Muscle layer of duodenum (tissue), 2 donors: ENCODE data around the gene KPNA5.
A peak's percentile ranks its signal among the peaks of the same experiment; 100 is the strongest.
"Not testable (repeated sequence)": the region's sequence is repeated elsewhere in the genome, so short reads cannot be mapped to it uniquely, and the experiment has no call there.

Source experiments
- H3K27ac ChIP-seq: one replicate; pipeline ENCODE4 v1.7.0; 2013; ENCODE audit warnings: mild to moderate bottlenecking, low read length
- H3K27me3 ChIP-seq: one replicate; pipeline ENCODE4 v1.7.0; 2013; ENCODE audit warnings: low read depth, mild to moderate bottlenecking, control low read depth, low read length
- H3K36me3 ChIP-seq, 2 donors: one replicate each; pipeline ENCODE4 v1.7.0; 2013; ENCODE audit warnings: low read length in 2 of 2, control low read depth in 1 of 2, mild to moderate bottlenecking in 1 of 2; ENCODE audit not compliant: insufficient read depth in 2 of 2, control insufficient read depth in 1 of 2
- H3K4me1 ChIP-seq, 2 donors: one replicate each; pipeline ENCODE4 v1.7.0; 2013; ENCODE audit warnings: low read length in 2 of 2, mild to moderate bottlenecking in 2 of 2, control low read depth in 1 of 2, moderate library complexity in 1 of 2; ENCODE audit not compliant: insufficient read depth in 2 of 2, control insufficient read depth in 1 of 2
- H3K4me3 ChIP-seq, 2 donors: one replicate each; pipeline ENCODE4 v1.7.0; 2013; ENCODE audit warnings: low read length in 2 of 2, low read depth in 1 of 2, mild to moderate bottlenecking in 1 of 2
- H3K9me3 ChIP-seq, 2 donors: one replicate each; pipeline ENCODE4 v1.7.0; 2013; ENCODE audit warnings: low read length in 2 of 2, control low read depth in 1 of 2, mild to moderate bottlenecking in 1 of 2; ENCODE audit not compliant: control insufficient read depth in 1 of 2
- donor health status: healthy.

KPNA5 gene

DNA sequence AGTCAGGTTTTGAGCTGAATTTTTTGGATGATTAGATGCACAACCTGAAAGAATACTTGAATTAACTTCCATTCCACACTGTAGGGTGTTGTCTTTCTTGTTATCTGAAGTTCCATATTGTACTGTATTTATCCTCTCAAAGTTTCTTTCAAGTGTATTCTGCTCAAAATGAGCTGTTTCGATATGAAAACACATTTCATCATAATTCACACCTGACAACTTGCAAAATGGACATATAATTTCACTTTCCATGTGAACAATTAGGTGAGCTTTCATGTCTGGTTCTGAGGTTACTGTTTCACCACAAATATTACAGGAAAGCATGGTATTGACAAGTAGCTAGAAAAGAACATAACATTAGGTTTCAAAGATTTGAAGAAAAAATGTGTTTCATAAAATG, 14.1 kb upstream of the KPNA5 start:
- no peaks in the 10 kb centered on the region for H3K27me3 ChIP-seq
- no peaks in the 10 kb centered on the region for H3K36me3 ChIP-seq
- no peak overlapping the region for H3K27ac ChIP-seq
- peaks cover 14 to 21% of the 10 kb centered on the region in 2 donors for H3K4me1 ChIP-seq
- H3K4me3 ChIP-seq, result peak overlapping the region in 1 of 2 donors; percentile 23
- no peaks in the 10 kb centered on the region for H3K9me3 ChIP-seq

DNA sequence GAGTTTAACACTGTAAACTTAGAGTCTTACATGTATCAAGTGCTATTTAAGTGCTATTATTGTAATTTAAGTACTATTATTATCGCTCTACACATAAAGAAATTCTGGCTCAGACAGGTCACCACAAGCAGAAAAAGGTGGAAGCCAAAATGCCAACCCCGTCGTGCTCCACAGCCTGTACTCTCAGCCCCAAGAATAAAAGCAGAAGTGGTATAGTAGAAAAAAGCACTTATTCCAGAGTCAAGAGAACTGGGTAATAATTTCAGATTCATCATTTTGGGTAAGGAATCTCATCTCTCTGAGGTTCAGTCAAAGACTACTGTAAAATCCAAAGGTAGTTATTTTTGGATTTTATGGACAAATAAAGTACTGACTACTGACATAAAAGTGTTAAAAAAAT, 13.4 kb upstream of the KPNA5 start:
- Histone ChIP-seq H3K9me3 (no peaks in the 10 kb centered on the region), H3K27ac (peak overlapping the region; percentile 94), H3K27me3 (no peaks in the 10 kb centered on the region), H3K4me1 (peaks cover 14 to 21% of the 10 kb centered on the region in 2 donors), H3K36me3 (no peaks in the 10 kb centered on the region), H3K4me3 (peak overlapping the region; percentile 81 to 100)

DNA sequence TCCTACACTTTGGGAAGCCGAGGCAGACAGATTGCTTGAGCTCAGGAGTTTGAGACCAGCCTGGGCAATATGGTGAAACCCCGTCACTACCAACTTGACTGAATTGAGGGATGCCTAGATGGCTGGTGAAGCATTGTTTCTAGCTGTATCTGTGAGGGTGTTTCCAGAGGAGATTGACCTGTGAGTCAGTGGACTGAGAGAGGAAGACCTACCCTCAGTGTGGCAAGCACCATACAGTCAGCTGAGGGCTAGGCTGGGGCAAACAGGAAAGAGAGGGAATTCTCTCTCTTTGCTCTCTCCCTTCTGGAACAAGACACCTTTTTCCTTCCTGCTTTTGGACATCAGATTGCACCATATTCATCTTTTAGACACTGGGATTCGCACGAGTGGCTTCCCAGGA, 8.7 kb upstream of the KPNA5 start:
- Histone ChIP-seq H3K9me3 (no peaks in the 10 kb centered on the region), H3K27ac (no peak overlapping the region), H3K4me1 (peaks cover 0 to 5% of the 10 kb centered on the region in 2 donors), H3K4me3 (no peak overlapping the region), H3K36me3 (no peaks in the 10 kb centered on the region), H3K27me3 (no peaks in the 10 kb centered on the region)

DNA sequence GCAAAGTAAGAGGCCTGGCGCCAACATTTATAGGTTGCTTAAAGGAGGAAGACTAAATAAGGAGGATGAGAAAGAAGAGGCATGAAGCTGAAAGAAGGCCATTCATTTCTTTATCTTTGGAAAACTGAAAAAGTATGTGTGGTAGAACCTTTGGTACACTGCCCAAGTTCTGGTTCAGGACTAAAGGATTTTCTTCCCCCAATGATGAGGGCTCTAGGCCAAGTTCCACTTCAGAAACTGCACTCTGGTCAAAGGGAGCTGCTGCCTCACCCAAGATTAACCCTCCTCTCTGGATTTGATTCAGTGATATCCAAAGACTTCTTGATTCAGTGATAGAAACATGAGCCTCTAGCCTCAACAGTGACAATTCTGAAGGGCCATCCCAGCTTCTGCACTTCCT, 5.0 kb upstream of the KPNA5 start:
- no peaks in the 10 kb centered on the region for H3K4me1 ChIP-seq
- H3K36me3 ChIP-seq, result no peaks in the 10 kb centered on the region
- H3K9me3 ChIP-seq, result no peaks in the 10 kb centered on the region
- H3K27ac ChIP-seq, result no peak overlapping the region
- no peak overlapping the region for H3K4me3 ChIP-seq
- no peaks in the 10 kb centered on the region for H3K27me3 ChIP-seq

DNA sequence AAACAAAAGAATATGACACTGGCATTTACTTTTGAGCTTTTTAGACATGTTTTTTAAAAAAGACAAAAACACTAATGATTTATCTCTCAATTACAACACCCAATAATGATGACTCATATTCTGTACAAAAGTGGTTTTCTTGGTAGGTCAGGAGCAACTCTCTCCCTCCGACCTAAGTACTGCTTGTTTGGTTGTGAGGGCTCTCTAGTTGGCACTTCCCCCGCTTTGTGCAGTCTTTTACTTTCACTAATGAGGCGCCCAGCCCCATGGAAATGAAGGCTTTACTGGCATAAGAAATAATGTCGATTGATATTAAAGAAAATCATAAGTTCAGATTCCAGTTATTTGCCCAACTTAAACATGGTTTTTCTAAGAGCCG, 1.3 kb downstream of the KPNA5 start:
- Histone ChIP-seq H3K36me3 (no peaks in the 10 kb centered on the region), H3K9me3 (no peaks in the 10 kb centered on the region), H3K27me3 (no peaks in the 10 kb centered on the region), H3K4me3 (peak overlapping the region; percentile 48 to 73), H3K4me1 (peaks cover 0 to 11% of the 10 kb centered on the region in 2 donors), H3K27ac (no peak overlapping the region)

DNA sequence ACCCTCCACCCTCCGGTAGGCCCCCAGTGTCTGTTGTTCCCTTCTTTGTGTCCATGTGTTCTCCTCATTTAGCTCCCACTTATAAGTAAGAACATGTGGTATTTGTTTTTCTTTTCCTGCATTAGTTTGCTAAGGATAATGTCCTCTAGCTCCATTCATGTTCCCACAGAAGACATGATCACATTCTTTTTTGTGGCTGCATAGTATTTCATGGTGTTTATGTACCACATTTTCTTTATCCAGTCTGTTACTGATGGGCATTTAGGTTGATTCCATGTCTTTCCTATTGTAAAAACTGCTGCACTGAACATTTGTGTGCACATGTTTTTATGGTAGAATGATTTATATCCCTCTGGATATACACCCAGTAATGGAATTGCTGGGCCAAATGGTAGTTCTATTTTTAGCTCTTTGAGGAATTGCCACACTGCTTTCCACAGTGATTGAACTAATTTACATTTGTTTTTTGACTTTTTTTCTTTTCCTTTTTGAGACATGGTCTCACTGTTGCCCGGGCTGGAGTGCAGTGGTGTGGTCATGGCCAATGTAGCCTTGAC, 4.5 kb downstream of the KPNA5 start:
- H3K27ac ChIP-seq, result no peak overlapping the region
- H3K4me3 ChIP-seq, result no peak overlapping the region
- no peaks in the 10 kb centered on the region for H3K9me3 ChIP-seq
- no peaks in the 10 kb centered on the region for H3K27me3 ChIP-seq
- H3K4me1 ChIP-seq, result peaks cover 0 to 11% of the 10 kb centered on the region in 2 donors
- no peaks in the 10 kb centered on the region for H3K36me3 ChIP-seq

DNA sequence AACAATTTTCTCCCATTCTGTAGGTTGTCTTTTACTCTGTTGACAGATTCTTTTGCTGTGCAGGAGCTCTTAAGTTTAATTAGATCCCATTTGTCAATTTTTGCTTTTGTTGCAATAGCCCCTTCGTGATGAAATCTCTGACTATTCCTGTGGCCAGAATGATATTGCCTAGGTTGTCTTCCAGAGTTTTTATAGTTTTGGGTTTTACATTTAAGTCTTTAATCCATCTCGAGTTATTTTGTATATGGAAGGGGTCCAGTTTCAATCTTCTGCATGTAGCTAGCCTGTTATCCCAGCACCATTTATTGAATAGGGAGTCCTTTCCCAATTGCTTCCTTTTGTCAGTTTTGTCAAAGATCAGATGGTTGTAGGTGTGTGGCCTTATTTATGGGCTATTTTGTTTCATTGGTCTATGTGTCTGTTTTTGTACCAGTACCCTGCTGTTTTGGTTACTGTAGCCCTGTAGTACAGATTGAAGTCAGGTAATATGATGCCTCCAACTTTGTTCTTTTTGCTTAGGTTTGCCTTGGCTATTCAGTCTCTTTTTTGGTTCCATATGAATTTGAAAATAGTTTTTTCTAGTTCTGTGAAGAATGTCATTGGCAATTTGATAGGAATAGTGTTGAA, 5.6 kb downstream of the KPNA5 start:
- peaks cover 0 to 11% of the 10 kb centered on the region in 2 donors for H3K4me1 ChIP-seq
- not testable (repeated sequence) for H3K27me3 ChIP-seq, H3K4me3 ChIP-seq, H3K36me3 ChIP-seq, H3K27ac ChIP-seq, H3K9me3 ChIP-seq

DNA sequence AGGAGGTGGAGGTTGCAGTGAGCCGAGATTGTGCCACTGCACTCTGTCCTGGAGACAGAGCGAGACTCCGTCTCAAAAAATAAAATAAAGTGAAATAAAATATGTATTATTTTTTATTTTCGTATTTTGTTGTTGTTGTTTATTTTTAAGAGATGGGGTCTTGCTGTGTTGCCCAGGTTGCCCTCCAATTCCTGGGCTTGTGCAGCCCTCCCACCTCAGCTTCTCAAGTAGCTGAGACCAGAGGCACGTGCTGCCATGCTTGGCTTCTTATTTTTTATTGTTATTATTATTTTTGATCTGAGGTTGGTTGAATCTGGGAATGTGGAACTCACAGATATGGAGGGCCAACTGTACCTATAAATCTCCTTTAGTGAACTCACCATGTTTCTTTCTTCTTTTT, 10.1 kb downstream of the KPNA5 start:
- Histone ChIP-seq H3K27me3 (no peaks in the 10 kb centered on the region), H3K27ac (no peak overlapping the region), H3K4me1 (no peaks in the 10 kb centered on the region), H3K36me3 (no peaks in the 10 kb centered on the region), H3K4me3 (no peak overlapping the region), H3K9me3 (no peaks in the 10 kb centered on the region)

DNA sequence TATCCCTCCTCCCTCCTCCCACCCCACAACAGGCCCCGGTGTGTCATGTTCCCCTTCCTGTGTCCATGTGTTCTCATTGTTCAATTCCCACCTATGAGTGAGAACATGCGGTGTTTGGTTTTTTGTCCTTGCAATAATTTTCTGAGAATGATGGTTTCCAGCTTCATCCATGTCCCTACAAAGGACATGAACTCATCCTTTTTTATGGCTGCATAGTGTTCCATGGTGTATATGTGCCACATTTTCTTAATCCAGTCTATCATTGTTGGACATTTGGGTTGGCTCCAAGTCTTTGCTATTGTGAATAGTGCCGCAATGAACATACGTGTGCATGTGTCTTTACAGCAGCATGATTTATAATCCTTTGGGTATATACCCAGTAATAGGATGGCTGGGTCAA, 11.9 kb downstream of the KPNA5 start:
- H3K4me3 ChIP-seq, H3K4me1 ChIP-seq, H3K36me3 ChIP-seq, H3K27ac ChIP-seq, H3K27me3 ChIP-seq, H3K9me3 ChIP-seq: not testable (repeated sequence)

DNA sequence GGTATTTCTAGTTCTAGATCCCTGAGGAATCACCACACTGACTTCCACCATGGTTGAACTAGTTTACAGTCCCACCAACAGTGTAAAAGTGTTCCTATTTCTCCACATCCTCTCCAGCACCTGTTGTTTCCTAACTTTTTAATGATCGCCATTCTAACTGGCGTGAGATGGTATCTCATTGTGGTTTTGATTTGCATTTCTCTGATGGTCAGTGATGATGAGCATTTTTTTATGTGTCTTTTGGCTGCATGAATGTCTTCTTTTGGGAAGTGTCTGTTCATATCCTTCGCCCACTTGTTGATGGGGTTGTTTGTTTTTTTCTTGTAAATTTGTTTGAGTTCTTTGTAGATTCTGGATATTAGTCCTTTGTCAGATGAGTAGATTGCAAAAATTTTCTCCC, 12.3 kb downstream of the KPNA5 start:
- not testable (repeated sequence) for H3K4me3 ChIP-seq, H3K36me3 ChIP-seq, H3K9me3 ChIP-seq

DNA sequence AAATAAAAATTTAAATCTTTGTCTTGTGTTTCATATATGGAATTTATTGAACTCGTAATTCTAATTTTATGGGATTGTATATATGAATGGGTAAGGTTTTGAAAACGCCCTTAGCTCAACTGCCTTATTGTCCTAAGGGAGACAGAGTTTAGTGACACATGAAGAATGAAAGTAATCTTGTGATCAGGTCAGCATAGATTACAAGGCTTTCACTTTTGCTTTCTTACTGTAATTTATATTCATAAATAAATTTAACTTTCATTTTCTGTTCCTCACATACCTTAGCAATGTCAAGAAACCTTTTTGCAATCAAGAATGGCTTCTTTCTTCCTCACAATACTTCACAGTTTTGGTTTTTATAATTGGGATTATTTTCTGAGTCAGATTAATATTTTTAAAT, 14.4 kb downstream of the KPNA5 start:
- peaks cover 0 to 8% of the 10 kb centered on the region in 2 donors for H3K36me3 ChIP-seq
- H3K4me1 ChIP-seq, result no peaks in the 10 kb centered on the region
- H3K27ac ChIP-seq, result no peak overlapping the region
- H3K4me3 ChIP-seq, result no peak overlapping the region
- no peaks in the 10 kb centered on the region for H3K9me3 ChIP-seq
- H3K27me3 ChIP-seq, result no peaks in the 10 kb centered on the region

More for the DNA sequence above, 12.3 kb downstream of the KPNA5 start:
- not testable (repeated sequence) for H3K27ac ChIP-seq, H3K4me1 ChIP-seq, H3K27me3 ChIP-seq

DNA sequence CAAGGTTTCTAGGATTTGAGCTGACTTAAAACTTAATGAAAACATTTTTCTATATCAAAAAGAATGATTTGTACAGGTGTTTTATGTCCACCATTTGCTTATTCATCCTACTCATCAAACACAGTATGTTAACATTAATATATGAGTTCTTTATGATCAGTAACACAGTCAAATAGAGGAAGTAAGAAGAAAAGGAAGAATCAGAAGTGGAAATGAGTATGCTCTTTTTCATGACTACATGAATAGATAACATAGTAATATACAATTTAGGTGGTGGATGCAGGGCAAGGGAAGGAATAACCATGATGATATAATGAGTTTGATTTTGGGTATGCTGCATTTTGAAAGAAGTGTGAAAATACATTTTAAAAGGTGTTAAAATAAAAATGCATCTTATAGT, 16.5 kb downstream of the KPNA5 start:
- H3K36me3 ChIP-seq, result peaks cover 0 to 16% of the 10 kb centered on the region in 2 donors
- no peak overlapping the region for H3K4me3 ChIP-seq
- H3K9me3 ChIP-seq, result no peaks in the 10 kb centered on the region
- no peak overlapping the region for H3K27ac ChIP-seq
- no peaks in the 10 kb centered on the region for H3K4me1 ChIP-seq
- H3K27me3 ChIP-seq, result no peaks in the 10 kb centered on the region
